OCI-LY3 (cell line): Measurements from ENCODE around the gene ZFYVE21.

ENCODE experiments used
- H2AFZ ChIP-seq: fragments of 200-600, 300-600 bp; shearing (Covaris generic); 2 replicates; pipeline ENCODE4 v1.6.0; 2014; ENCODE audit warnings: antibody characterized with exemption, low read depth, low read length
- H3K27ac ChIP-seq: fragments of 200-600, 300-600 bp; sonication (generic); 2 replicates; pipeline ENCODE4 v1.5.1; 2014; ENCODE audit warnings: mild to moderate bottlenecking, low read length, moderate library complexity, mixed read lengths
- H3K27me3 ChIP-seq: fragments of 200-600, 300-600 bp; sonication (generic); 2 replicates; pipeline ENCODE4 v1.6.1; 2014; ENCODE audit warnings: low read depth, low read length, mixed read lengths
- H3K36me3 ChIP-seq: fragments of 200-600, 300-600 bp; sonication (generic); replicated peaks from 2 replicates; pipeline ENCODE3; 2014; ENCODE audit warnings: low read depth, low read length, mixed read lengths
- H3K4me1 ChIP-seq: fragments of 300-600, 200-600 bp; sonication (generic); 2 replicates; pipeline ENCODE4 v1.6.1; 2014; ENCODE audit warnings: low read length, mixed read lengths
- H3K4me2 ChIP-seq: fragments of 200-600, 300-600 bp; sonication (generic); 2 replicates; pipeline ENCODE4 v1.6.1; 2014; ENCODE audit warnings: low read length, mixed read lengths
- H3K4me3 ChIP-seq: fragments of 300-600, 200-600 bp; sonication (generic); 2 replicates; pipeline ENCODE4 v1.5.1; 2014; ENCODE audit warnings: antibody characterized with exemption, mild to moderate bottlenecking, low read length, moderate library complexity
- H3K79me2 ChIP-seq: fragments of 300-600, 200-600 bp; shearing (Covaris generic); 2 replicates; pipeline ENCODE4 v1.6.1; 2014; ENCODE audit warnings: mild to moderate bottlenecking, low read length, mixed read lengths
- H3K9ac ChIP-seq: fragments of 300-600, 200-600 bp; shearing (Covaris generic); 2 replicates; pipeline ENCODE4 v1.6.0; 2014; ENCODE audit warnings: mild to moderate bottlenecking, low read length, moderate library complexity
- H3K9me3 ChIP-seq: fragments of 200-600, 300-600 bp; shearing (Covaris generic); 2 replicates; pipeline ENCODE4 v1.6.1; 2014; ENCODE audit warnings: low read length, mixed read lengths; ENCODE audit not compliant: insufficient read depth
- H4K20me1 ChIP-seq: fragments of 200-600, 300-600 bp; sonication (generic); 2 replicates; pipeline ENCODE4 v1.6.1; 2016; ENCODE audit warnings: low read length, mixed read lengths; ENCODE audit not compliant: insufficient read depth
- CTCF ChIP-seq: fragments of 200-600, 300-600 bp; sonication (generic); IDR thresholded peaks from 2 replicates; pipeline ENCODE4 v1.5.1; 2014; ENCODE audit warnings: antibody characterized with exemption, low read length, low read depth
- EZH2phosphoT487 ChIP-seq: fragments of 200-600 bp; shearing (Covaris generic); IDR thresholded peaks from 2 replicates; pipeline ENCODE4 v1.6.1; 2018; ENCODE audit warnings: antibody characterized with exemption, mixed run types, low read depth

The ZFYVE21 gene

GRCh38 chr14:103715052-103716000, at the start of gene ZFYVE21, which contains the start of gene XRCC3:
Gene ZFYVE21, plus strand, starts transcription at chr14:103715810. Its CDS starts 32 bp downstream, at chr14:103715842.
Gene XRCC3, minus strand, starts transcription at chr14:103715451. Its CDS starts 4,364 bp downstream, at chr14:103711087.
- Histone ChIP-seq H3K4me2 (peak within 1 kb of the TSS; percentile 91), H3K9ac (peak within 1 kb of the TSS; percentile 76), H3K27ac (peak within 1 kb of the TSS; percentile 22; the same call in 1 of the 2 replicates), H2AFZ (no peak within 1 kb of the TSS), H3K9me3 (no peaks in the 10 kb centered on the region), H3K4me3 (peak within 1 kb of the TSS; percentile 87), H3K4me1 (peaks cover 15% of the 10 kb centered on the region), H3K79me2 (peaks cover 52% of the 10 kb centered on the region), H3K36me3 (peaks cover 9% of the 10 kb centered on the region), H3K27me3 (no peaks in the 10 kb centered on the region), H4K20me1 (peaks cover 16% of the 10 kb centered on the region; the same call in 1 of the 2 replicates)
- TF ChIP-seq CTCF, result no peak
- TF ChIP-seq EZH2phosphoT487, result no peak

DNA sequence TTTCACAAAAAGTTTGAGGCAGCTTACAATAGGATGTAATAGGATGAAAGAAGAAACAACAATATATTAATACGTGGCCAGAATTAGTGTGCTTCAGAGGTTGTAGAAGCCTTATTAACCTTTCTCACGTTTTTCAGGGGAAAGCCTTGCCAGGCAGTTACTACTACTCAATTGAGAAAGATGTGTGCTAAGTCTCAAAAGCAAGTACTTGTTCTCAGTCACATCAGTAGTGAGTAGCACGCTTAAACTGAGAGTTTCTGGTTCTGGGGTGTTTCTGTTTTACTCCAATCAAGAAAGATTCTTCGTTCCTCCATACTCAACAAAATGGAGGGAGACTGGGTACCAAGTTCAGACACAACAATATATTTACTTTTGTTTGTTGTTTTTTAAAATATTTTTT, 47.9 kb upstream of the ZFYVE21 start:
- no peaks in the 10 kb centered on the region for H3K79me2 ChIP-seq
- H2AFZ ChIP-seq, result no peak overlapping the region
- no peaks in the 10 kb centered on the region for H3K4me1 ChIP-seq
- H3K36me3 ChIP-seq, result peaks cover 26% of the 10 kb centered on the region
- no peaks in the 10 kb centered on the region for H3K27me3 ChIP-seq
- no peaks in the 10 kb centered on the region for H4K20me1 ChIP-seq
- H3K9ac ChIP-seq, result no peak overlapping the region
- TF ChIP-seq CTCF, result no peak
- no peak for TF ChIP-seq EZH2phosphoT487
- H3K4me3 ChIP-seq, result no peak overlapping the region
- H3K4me2 ChIP-seq, result no peak overlapping the region
- H3K9me3 ChIP-seq, result no peaks in the 10 kb centered on the region
- H3K27ac ChIP-seq, result no peak overlapping the region

DNA sequence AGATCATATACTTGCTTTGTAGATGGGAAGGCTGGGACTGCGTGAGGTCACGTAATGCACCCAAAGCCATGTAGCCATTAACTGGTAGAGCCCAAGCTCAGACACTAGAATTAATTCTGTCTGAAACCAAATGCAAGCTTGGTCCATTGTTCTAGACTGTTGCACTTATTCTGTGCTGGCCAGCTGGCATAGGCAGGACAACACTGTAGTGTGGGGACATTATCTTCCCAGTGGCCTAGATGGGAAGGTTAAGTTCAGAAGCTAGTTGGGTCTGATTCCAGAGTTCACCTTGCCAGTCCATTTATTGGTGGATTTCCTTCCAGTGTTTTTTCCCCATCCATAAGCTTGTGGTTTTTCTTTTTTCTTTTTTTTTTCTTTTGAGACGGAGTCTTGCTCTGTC, 47.5 kb upstream of the ZFYVE21 start:
- no peaks in the 10 kb centered on the region for H3K79me2 ChIP-seq
- no peaks in the 10 kb centered on the region for H3K9me3 ChIP-seq
- peaks cover 29% of the 10 kb centered on the region for H3K36me3 ChIP-seq
- H3K27me3 ChIP-seq, result no peaks in the 10 kb centered on the region
- H3K4me1 ChIP-seq, result no peaks in the 10 kb centered on the region
- H2AFZ ChIP-seq, result no peak overlapping the region
- no peaks in the 10 kb centered on the region for H4K20me1 ChIP-seq
- no peak overlapping the region for H3K9ac ChIP-seq
- H3K4me2 ChIP-seq, result no peak overlapping the region
- H3K4me3 ChIP-seq, result no peak overlapping the region
- H3K27ac ChIP-seq, result no peak overlapping the region
- TF ChIP-seq CTCF, result no peak
- no peak for TF ChIP-seq EZH2phosphoT487

- H3K36me3 ChIP-seq, result peaks cover 31% of the 10 kb centered on the region
- H3K4me2 ChIP-seq, result no peak overlapping the region
- H3K9me3 ChIP-seq, result no peaks in the 10 kb centered on the region
- TF ChIP-seq EZH2phosphoT487, result no peak
- TF ChIP-seq CTCF, result no peak
- no peak overlapping the region for H3K4me3 ChIP-seq
- no peaks in the 10 kb centered on the region for H3K79me2 ChIP-seq
- H3K9ac ChIP-seq, result no peak overlapping the region
- H3K27ac ChIP-seq, result no peak overlapping the region
- H3K4me1 ChIP-seq, result no peaks in the 10 kb centered on the region
- H2AFZ ChIP-seq, result no peak overlapping the region
- H3K27me3 ChIP-seq, result no peaks in the 10 kb centered on the region
- no peaks in the 10 kb centered on the region for H4K20me1 ChIP-seq
Observed at GRCh38 chr14:103669370-103669769, 46.2 kb upstream of the ZFYVE21 start.
